Gastrocnemius medialis (tissue), 4 donors: ENCODE measurements around the gene HPCAL4. TPM values are rescaled to one million over a fixed set of nuclear protein-coding genes. Genes with fewer than 3 reads are reported as not detected.
A peak's percentile ranks its signal among the peaks of the same experiment; 100 is the strongest.

Experiments
- ATAC-seq, 2 donors: fragments of 150-250 bp; one replicate each; pipeline ENCODE4 v1.9.1; 2016
- DNase-seq, 2 donors: peaks; one replicate each; pipeline ENCODE4 v3.0.0-alpha.2; 2019
- H3K27ac ChIP-seq, 4 donors: fragments of 200-600 bp; sonication (generic); 1 replicate in 1 of 4; 2 replicates in 3 of 4; pipeline ENCODE4 v1.5.1; 2016 to 2018; ENCODE audit warnings: mild to moderate bottlenecking in 2 of 4, moderate library complexity in 1 of 4
- H3K27me3 ChIP-seq, 3 donors: fragments of 200-600 bp; sonication (generic) in 2 of 3; 1 replicate in 1 of 3; 2 replicates in 2 of 3; pipeline versions ENCODE4 v1.5.1 to v1.6.0; 2016 to 2019; ENCODE audit warnings: mild to moderate bottlenecking in 1 of 3, moderate library complexity in 1 of 3
- H3K36me3 ChIP-seq, 2 donors: fragments of 200-600 bp; sonication (generic) in 1 of 2; one replicate each; pipeline ENCODE4 v1.5.1; 2017 to 2018
- H3K4me1 ChIP-seq, 2 donors: fragments of 200-600 bp; sonication (generic) in 1 of 2; one replicate each; pipeline ENCODE4 v1.5.1; 2016 to 2017; ENCODE audit warnings: mild to moderate bottlenecking in 2 of 2
- H3K4me3 ChIP-seq, 4 donors: fragments of 200-600 bp; sonication (generic) in 3 of 4; 1 replicate in 1 of 4; 2 replicates in 3 of 4; pipeline ENCODE4 v1.5.1; 2016 to 2019; ENCODE audit warnings: mild to moderate bottlenecking in 2 of 4
- H3K9me3 ChIP-seq, 3 donors: fragments of 200-600 bp; sonication (generic) in 2 of 3; 1 replicate in 1 of 3; 2 replicates in 2 of 3; pipeline ENCODE4 v1.5.1; 2016 to 2019
- POLR2A ChIP-seq, 2 donors: fragments of 450-650 bp; IDR thresholded peaks; one replicate each; pipeline ENCODE4 v1.6.1; 2017; ENCODE audit warnings: antibody characterized with exemption in 2 of 2, mild to moderate bottlenecking in 2 of 2, moderate library complexity in 2 of 2
- in situ Hi-C, 4 donors: fragments of 200-750 bp; cut with MboI; loops; one replicate each; pipeline versions ENCODE4 v1.15.0 to v1.8.0; 2017; ENCODE audit warnings: low sequenced_read_pairs in 4 of 4
- intact Hi-C: fragments of 100-400 bp; cut with DNase I; formaldehyde crosslinking; loops from one replicate; pipeline ENCODE4 v1.15.1; 2023; ENCODE audit warnings: low total_unique reads
- total RNA-seq, 4 donors: library from RNA; depleted of rRNA; stranded (reverse); fragments of >200 nt; gene quantifications; one replicate each; pipeline versions ENCODE4 v1.1.0 to v1.2.3, GENCODE V29; 2016
- TF ChIP-seq, protein P1 (sequence below), 5 experiments: fragments of 450-650 bp in 3 of 5; fragments of 200-600 bp in 2 of 5; sonication (generic) in 2 of 5; IDR thresholded peaks in 4 of 5; conservative IDR thresholded peaks in 1 of 5; 1 replicate in 4 of 5; 2 replicates in 1 of 5; pipeline ENCODE4 v1.5.1; 2016 to 2019; ENCODE audit warnings: antibody characterized with exemption in 5 of 5, mild to moderate bottlenecking in 3 of 5, moderate library complexity in 3 of 5

Gene HPCAL4
- total RNA-seq, 4 donors from 2014 or later: 0.92 to 9.0 (median 3.2) TPM

DNA sequence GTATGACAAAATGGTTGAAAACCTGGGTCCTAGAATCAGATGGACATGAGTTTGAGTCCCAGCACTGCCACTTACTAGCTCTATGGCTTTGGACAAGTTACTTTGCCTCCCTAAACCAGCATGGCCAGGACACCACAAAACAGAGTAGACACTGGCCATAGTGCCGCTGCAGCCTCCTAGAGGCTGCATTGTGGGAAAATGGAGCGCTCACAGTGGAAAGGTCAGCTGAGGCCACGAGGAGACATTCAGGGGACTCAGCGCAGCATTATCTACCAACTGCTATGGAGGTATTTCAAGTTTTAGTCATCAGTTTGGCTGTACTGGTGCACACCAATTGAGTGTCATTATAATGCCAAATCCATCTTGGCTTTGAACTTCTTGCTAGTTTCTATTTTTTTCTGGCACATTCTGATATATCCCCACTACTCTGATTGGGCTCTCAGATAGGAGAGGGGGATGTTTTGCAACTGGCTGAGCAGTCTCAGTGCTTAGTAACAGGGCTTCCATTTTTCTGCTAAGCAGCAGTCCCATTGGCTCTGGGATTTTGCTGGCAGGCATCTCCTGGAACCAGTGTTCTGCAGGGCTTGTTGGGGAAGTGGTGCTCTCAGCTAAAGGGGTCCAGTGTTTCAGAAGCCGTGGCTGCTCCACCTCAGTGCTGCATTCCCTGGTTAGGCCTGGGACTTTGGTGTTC, 35.5 kb downstream of the HPCAL4 start:
- no peaks in the 10 kb centered on the region for H3K9me3 ChIP-seq
- peak overlapping the region; percentile 38 to 85 (median 78) for H3K27ac ChIP-seq
- DNase-seq (no peak), ATAC-seq (no peak)
- peaks cover 22 to 32% of the 10 kb centered on the region in 2 donors for H3K4me1 ChIP-seq
- in situ Hi-C loops (loop anchor here in 2 of 4 donors (10.0 kb wide), 1 partner anchor 51 kb away; no protein-coding TSS in a partner anchor), intact Hi-C loops (no loop called here)
- H3K27me3 ChIP-seq: no peaks in the 10 kb centered on the region
- H3K36me3 ChIP-seq: peaks cover 0 to 12% of the 10 kb centered on the region in 2 donors
- no peak overlapping the region for H3K4me3 ChIP-seq
- no peak for TF ChIP-seq POLR2A (IDR thresholded peaks at IDR 0.05)
- TF ChIP-seq, protein P1, sequence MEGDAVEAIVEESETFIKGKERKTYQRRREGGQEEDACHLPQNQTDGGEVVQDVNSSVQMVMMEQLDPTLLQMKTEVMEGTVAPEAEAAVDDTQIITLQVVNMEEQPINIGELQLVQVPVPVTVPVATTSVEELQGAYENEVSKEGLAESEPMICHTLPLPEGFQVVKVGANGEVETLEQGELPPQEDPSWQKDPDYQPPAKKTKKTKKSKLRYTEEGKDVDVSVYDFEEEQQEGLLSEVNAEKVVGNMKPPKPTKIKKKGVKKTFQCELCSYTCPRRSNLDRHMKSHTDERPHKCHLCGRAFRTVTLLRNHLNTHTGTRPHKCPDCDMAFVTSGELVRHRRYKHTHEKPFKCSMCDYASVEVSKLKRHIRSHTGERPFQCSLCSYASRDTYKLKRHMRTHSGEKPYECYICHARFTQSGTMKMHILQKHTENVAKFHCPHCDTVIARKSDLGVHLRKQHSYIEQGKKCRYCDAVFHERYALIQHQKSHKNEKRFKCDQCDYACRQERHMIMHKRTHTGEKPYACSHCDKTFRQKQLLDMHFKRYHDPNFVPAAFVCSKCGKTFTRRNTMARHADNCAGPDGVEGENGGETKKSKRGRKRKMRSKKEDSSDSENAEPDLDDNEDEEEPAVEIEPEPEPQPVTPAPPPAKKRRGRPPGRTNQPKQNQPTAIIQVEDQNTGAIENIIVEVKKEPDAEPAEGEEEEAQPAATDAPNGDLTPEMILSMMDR (IDR thresholded peaks at IDR 0.05 in 4 of 5, conservative IDR thresholded peaks at IDR 0.05 in 1 of 5): no peak

DNA sequence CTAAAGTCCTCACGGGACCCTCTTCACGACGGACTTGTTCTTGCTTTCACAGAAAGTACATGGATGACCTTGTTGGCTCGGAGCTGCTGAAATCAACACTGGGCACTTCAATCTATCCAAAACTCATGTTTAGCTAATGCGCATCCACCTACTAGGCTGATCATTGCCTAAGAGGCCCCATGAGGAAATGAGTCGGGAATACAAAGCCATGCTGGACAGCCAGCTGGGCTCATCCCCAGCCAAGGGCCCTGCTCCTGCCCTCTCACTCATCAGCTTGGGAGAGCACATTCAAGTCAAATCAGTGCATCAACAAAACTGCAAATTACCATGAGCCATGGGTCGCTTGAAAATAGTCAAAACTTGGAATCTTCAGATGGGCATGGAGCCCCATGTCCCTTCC, 36.9 kb downstream of the HPCAL4 start:
- in situ Hi-C loops: loop anchor here (5.0 to 10.0 kb wide), 4 partner anchors 47 to 68 kb away; no protein-coding TSS in a partner anchor
- H3K4me3 ChIP-seq: no peak overlapping the region
- TF ChIP-seq, protein P1 (IDR thresholded peaks at IDR 0.05 in 4 of 5, conservative IDR thresholded peaks at IDR 0.05 in 1 of 5): no peak
- TF ChIP-seq POLR2A (IDR thresholded peaks at IDR 0.05): no peak
- peaks cover 22 to 32% of the 10 kb centered on the region in 2 donors for H3K4me1 ChIP-seq
- peaks cover 0 to 6% of the 10 kb centered on the region in 2 donors for H3K36me3 ChIP-seq
- peak overlapping the region; percentile 76 to 85 (median 80) for H3K27ac ChIP-seq
- intact Hi-C loops: loop anchor here (1.0 kb wide), 1 partner anchor 40 kb away; no protein-coding TSS in a partner anchor
- no peaks in the 10 kb centered on the region for H3K27me3 ChIP-seq
- ATAC-seq: peak; percentile 74 to 75
- DNase-seq: peak; percentile 57 to 82
- no peaks in the 10 kb centered on the region for H3K9me3 ChIP-seq

DNA sequence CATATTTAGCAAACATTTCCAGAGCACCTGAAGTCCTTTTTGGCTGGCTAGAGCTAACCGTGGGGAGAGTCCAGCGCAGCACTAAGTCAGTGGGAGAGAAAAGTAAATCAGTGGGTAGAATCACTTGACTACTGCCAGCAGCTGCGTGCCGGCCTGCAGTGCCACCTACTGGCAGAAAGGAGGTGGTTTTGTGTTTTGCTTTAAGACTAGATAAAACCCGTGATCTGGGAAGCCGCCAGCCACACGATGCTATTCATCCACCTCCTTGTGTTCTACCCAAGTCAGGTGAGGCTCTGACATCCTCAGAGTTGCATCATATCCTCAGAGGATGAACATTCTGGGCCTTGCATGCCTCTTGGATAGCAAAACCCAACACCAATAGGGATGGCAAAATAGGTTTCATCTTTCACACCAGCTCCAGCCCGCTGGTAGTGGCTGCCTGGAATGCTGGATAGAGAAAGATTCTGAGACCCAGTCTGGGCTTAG, 37.6 kb downstream of the HPCAL4 start:
- Histone ChIP-seq H3K36me3 (no peaks in the 10 kb centered on the region), H3K4me3 (no peak overlapping the region), H3K4me1 (peaks cover 22 to 32% of the 10 kb centered on the region in 2 donors), H3K9me3 (no peaks in the 10 kb centered on the region), H3K27ac (peak overlapping the region; percentile 76 to 85 (median 80)), H3K27me3 (no peaks in the 10 kb centered on the region)
- TF ChIP-seq, protein P1 (IDR thresholded peaks at IDR 0.05 in 4 of 5, conservative IDR thresholded peaks at IDR 0.05 in 1 of 5): peak; percentile 94 to 96 (median 96)
- TF ChIP-seq POLR2A (IDR thresholded peaks at IDR 0.05): no peak
- ATAC-seq: peak; percentile 94 to 95
- peak; percentile 90 to 96 for DNase-seq
- intact Hi-C loops (loop anchor here (1.0 kb wide), 4 partner anchors 41 to 77 kb away; partner anchors contain the start of gene PABPC4), in situ Hi-C loops (loop anchor here (5.0 to 10.0 kb wide), 4 partner anchors 46 to 69 kb away; no protein-coding TSS in a partner anchor)

DNA sequence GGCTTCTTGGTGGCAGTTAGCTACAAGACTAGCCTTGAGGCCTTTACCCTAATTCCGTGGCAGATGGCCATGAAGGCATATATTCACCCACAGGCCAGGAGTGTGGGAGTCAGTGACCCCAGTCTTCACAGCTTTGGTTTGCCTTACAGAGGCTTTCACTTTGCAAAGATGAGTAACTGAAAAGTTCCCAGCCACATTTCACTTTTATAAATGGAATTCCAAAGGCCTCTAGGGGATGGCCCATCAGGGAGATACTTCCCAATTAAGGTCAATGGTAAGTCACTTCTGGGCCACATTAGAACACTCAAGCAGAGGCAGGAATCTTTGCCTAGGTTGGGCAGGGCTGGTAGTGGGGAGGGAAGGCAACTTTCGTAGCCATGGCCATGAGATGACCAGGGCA, 38.7 kb downstream of the HPCAL4 start:
- no peaks in the 10 kb centered on the region for H3K27me3 ChIP-seq
- no peak for DNase-seq
- intact Hi-C loops: no loop called here
- no peak for ATAC-seq
- H3K36me3 ChIP-seq: no peaks in the 10 kb centered on the region
- H3K27ac ChIP-seq: peak overlapping the region; percentile 76 to 85 (median 80)
- TF ChIP-seq, protein P1 (IDR thresholded peaks at IDR 0.05 in 4 of 5, conservative IDR thresholded peaks at IDR 0.05 in 1 of 5): no peak
- TF ChIP-seq POLR2A (IDR thresholded peaks at IDR 0.05): no peak
- no peak overlapping the region for H3K4me3 ChIP-seq
- no peaks in the 10 kb centered on the region for H3K9me3 ChIP-seq
- in situ Hi-C loops: loop anchor here (5.0 to 10.0 kb wide), 4 partner anchors 45 to 70 kb away; no protein-coding TSS in a partner anchor
- H3K4me1 ChIP-seq: peaks cover 22 to 36% of the 10 kb centered on the region in 2 donors
